Vagina (tissue), 2 donors: ENCODE data around the gene CHMP6. TPM values are rescaled to one million over a fixed set of nuclear protein-coding genes. Genes with fewer than 3 reads are reported as not detected.

ENCODE experiments used
- DNase-seq, 2 donors: peaks; one replicate each; pipeline ENCODE4 v3.0.0-alpha.2; 2017; ENCODE audit errors: extremely low spot score in 2 of 2
- H3K27ac ChIP-seq: fragments of 200-600 bp; sonication (generic); one replicate; pipeline ENCODE4 v1.5.1; 2019
- H3K27me3 ChIP-seq: fragments of 200-600 bp; sonication (generic); one replicate; pipeline ENCODE4 v1.5.1; 2019
- H3K36me3 ChIP-seq, 2 donors: fragments of 200-600 bp; sonication (generic); one replicate each; pipeline ENCODE4 v1.5.1; 2017 to 2019
- H3K4me1 ChIP-seq: fragments of 200-600 bp; sonication (generic); one replicate; pipeline ENCODE4 v1.5.1; 2019
- H3K4me3 ChIP-seq, 2 donors: fragments of 200-600 bp; sonication (generic); 1 replicate in 1 of 2; 2 replicates in 1 of 2; pipeline ENCODE4 v1.5.1; 2016 to 2019
- H3K9me3 ChIP-seq: fragments of 200-600 bp; sonication (generic); one replicate; pipeline ENCODE4 v1.5.1; 2019
- POLR2A ChIP-seq, 2 donors: fragments of 450-650 bp; IDR thresholded peaks; one replicate each; pipeline ENCODE4 v1.6.1; 2017; ENCODE audit warnings: antibody characterized with exemption in 2 of 2, mild to moderate bottlenecking in 2 of 2, moderate library complexity in 2 of 2
- POLR2AphosphoS5 ChIP-seq, 2 donors: sonication (generic); formaldehyde crosslinking; IDR thresholded peaks; one replicate each; pipeline ENCODE4 v1.9.0; 2017; ENCODE audit warnings: antibody characterized with exemption in 2 of 2, mild to moderate bottlenecking in 2 of 2, low read depth in 1 of 2; ENCODE audit not compliant: insufficient read depth in 1 of 2
- intact Hi-C: fragments of 100-400 bp; cut with DNase I; formaldehyde crosslinking; loops from one replicate; pipeline ENCODE4 v1.15.1; 2023
- total RNA-seq: library from RNA; depleted of rRNA; stranded (reverse); fragments of >200 nt; gene quantifications from one replicate; pipeline ENCODE4 v1.2.3, GENCODE V29; 2016
- TF ChIP-seq, protein P1 (sequence below), 3 experiments: fragments of 450-650 bp in 2 of 3; fragments of 200-600 bp in 1 of 3; sonication (generic) in 1 of 3; IDR thresholded peaks; one replicate each; pipeline ENCODE4 v1.5.1; 2017 to 2019; ENCODE audit warnings: antibody characterized with exemption in 3 of 3, mild to moderate bottlenecking in 2 of 3, moderate library complexity in 2 of 3

CHMP6 gene
- total RNA-seq, 1 donor from 2014 or later: 31.7 TPM

- Histone ChIP-seq H3K27ac (no peak overlapping the region), H3K4me3 (no peak overlapping the region), H3K9me3 (no peaks in the 10 kb centered on the region), H3K27me3 (no peaks in the 10 kb centered on the region), H3K4me1 (peaks cover 20% of the 10 kb centered on the region), H3K36me3 (no peaks in the 10 kb centered on the region)
- intact Hi-C loops: loop anchor here (10.0 kb wide), 1 partner anchor 95 kb away; no protein-coding TSS in a partner anchor
- TF ChIP-seq, protein P1, sequence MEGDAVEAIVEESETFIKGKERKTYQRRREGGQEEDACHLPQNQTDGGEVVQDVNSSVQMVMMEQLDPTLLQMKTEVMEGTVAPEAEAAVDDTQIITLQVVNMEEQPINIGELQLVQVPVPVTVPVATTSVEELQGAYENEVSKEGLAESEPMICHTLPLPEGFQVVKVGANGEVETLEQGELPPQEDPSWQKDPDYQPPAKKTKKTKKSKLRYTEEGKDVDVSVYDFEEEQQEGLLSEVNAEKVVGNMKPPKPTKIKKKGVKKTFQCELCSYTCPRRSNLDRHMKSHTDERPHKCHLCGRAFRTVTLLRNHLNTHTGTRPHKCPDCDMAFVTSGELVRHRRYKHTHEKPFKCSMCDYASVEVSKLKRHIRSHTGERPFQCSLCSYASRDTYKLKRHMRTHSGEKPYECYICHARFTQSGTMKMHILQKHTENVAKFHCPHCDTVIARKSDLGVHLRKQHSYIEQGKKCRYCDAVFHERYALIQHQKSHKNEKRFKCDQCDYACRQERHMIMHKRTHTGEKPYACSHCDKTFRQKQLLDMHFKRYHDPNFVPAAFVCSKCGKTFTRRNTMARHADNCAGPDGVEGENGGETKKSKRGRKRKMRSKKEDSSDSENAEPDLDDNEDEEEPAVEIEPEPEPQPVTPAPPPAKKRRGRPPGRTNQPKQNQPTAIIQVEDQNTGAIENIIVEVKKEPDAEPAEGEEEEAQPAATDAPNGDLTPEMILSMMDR (IDR thresholded peaks at IDR 0.05): peak in 2 of 3 experiments; percentile 7 to 29
- no peak for TF ChIP-seq POLR2A (IDR thresholded peaks at IDR 0.05)
- no peak for DNase-seq
Observed at GRCh38 chr17:80970044-80970761, 21.4 kb upstream of the CHMP6 start.

GRCh38 chr17:80970762-80971703, 20.6 kb upstream of the CHMP6 start:
- H3K27me3 ChIP-seq: no peaks in the 10 kb centered on the region
- no peak overlapping the region for H3K27ac ChIP-seq
- TF ChIP-seq, protein P1 (IDR thresholded peaks at IDR 0.05): no peak
- TF ChIP-seq POLR2AphosphoS5 (IDR thresholded peaks at IDR 0.05; ENCODE audit: insufficient read depth in 1 of 2, low read depth in 1 of 2) (no peak), POLR2A (IDR thresholded peaks at IDR 0.05) (no peak)
- H3K9me3 ChIP-seq: no peaks in the 10 kb centered on the region
- H3K36me3 ChIP-seq: no peaks in the 10 kb centered on the region
- no peak overlapping the region for H3K4me3 ChIP-seq
- DNase-seq: no peak
- intact Hi-C loops: loop anchor here (10.0 kb wide), 1 partner anchor 96 kb away; no protein-coding TSS in a partner anchor
- peaks cover 20% of the 10 kb centered on the region for H3K4me1 ChIP-seq

DNA sequence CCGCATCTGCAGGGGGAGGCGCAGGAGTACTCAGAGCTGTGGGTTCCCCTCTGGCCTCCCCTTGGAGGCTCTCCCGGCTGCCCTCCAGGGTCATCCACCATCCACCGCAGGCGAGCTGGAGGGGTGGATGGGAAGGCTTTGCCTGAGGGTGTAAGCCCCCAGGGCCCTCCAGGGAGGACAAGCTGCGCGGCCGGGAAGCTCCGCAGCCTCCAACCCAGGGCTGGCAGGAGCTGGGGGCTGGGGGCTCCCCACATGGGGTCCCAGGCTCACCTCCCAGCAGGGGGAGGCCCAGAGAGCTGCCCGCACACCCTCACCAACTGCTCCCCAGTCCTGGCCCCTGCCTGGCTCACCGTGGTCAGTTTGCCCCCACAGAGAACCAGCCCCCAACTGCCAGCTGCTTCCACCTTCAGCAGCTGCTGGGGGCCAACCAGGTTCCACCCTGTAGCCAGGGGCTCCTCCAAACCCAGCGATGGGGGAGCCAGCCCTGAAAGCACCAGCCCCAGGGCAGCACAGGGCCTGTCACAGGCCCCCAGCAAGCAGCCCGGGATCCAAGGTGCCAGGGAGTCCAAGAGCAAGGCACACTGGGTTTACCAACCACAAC, 19.8 kb upstream of the CHMP6 start:
- H3K4me3 ChIP-seq: no peak overlapping the region
- H3K4me1 ChIP-seq: peaks cover 20% of the 10 kb centered on the region
- no peak overlapping the region for H3K27ac ChIP-seq
- H3K27me3 ChIP-seq: no peaks in the 10 kb centered on the region
- no peaks in the 10 kb centered on the region for H3K36me3 ChIP-seq
- TF ChIP-seq POLR2AphosphoS5 (IDR thresholded peaks at IDR 0.05; ENCODE audit: insufficient read depth in 1 of 2, low read depth in 1 of 2) (no peak), POLR2A (IDR thresholded peaks at IDR 0.05) (no peak)
- TF ChIP-seq, protein P1 (IDR thresholded peaks at IDR 0.05): no peak
- no peak for DNase-seq
- intact Hi-C loops: loop anchor here (10.0 kb wide), 1 partner anchor 97 kb away; no protein-coding TSS in a partner anchor
- H3K9me3 ChIP-seq: no peaks in the 10 kb centered on the region

GRCh38 chr17:80976701-80977100, 14.9 kb upstream of the CHMP6 start:
- TF ChIP-seq POLR2A (IDR thresholded peaks at IDR 0.05) (no peak), POLR2AphosphoS5 (IDR thresholded peaks at IDR 0.05; ENCODE audit: insufficient read depth in 1 of 2, low read depth in 1 of 2) (no peak)
- TF ChIP-seq, protein P1 (IDR thresholded peaks at IDR 0.05): no peak
- Histone ChIP-seq H3K27ac (no peak overlapping the region), H3K36me3 (no peaks in the 10 kb centered on the region), H3K27me3 (no peaks in the 10 kb centered on the region), H3K4me3 (no peak overlapping the region), H3K4me1 (peaks cover 6% of the 10 kb centered on the region), H3K9me3 (no peaks in the 10 kb centered on the region)
- intact Hi-C loops: loop anchor here (10.0 kb wide), 1 partner anchor 102 kb away; no protein-coding TSS in a partner anchor
- DNase-seq: no peak
